ENCODE measurements around the gene DDX25.
A peak's percentile ranks its signal among the peaks of the same experiment; 100 is the strongest.
"Not testable (repeated sequence)": the region's sequence is repeated elsewhere in the genome, so short reads cannot be mapped to it uniquely, and the experiment has no call there.

DDX25 gene

GRCh38 chr11:125910226-125910849, 6.0 kb downstream of the DDX25 start:
- TF ChIP-seq CTCF (conservative IDR thresholded peaks at IDR 0.05; ENCODE audit: low read length), result no peak
- no peak overlapping the region for H3K4me3 ChIP-seq (ENCODE audit: low read length)
- no peak for DNase-seq (ENCODE audit: low read depth)

- H3K4me3 ChIP-seq (ENCODE audit: low read length); DNase-seq (ENCODE audit: low read depth): not testable (repeated sequence)
These were observed 10.3 kb downstream of the DDX25 start for GRCh38 chr11:125914601-125915000.

- no peak for DNase-seq (ENCODE audit: low read depth)
- H3K4me3 ChIP-seq (ENCODE audit: low read length), result no peak overlapping the region
- TF ChIP-seq CTCF (conservative IDR thresholded peaks at IDR 0.05; ENCODE audit: low read length), result no peak
These were observed 12.5 kb downstream of the DDX25 start for GRCh38 chr11:125916683-125917347.

GRCh38 chr11:125918140-125918840, 14.0 kb downstream of the DDX25 start:
- TF ChIP-seq CTCF (conservative IDR thresholded peaks at IDR 0.05; ENCODE audit: low read length), result 0 out of 2 replicates have a peak, but pooled peaks have one; percentile 13
- H3K4me3 ChIP-seq (ENCODE audit: low read length), result no peak overlapping the region
- DNase-seq (ENCODE audit: low read depth), result peak; percentile 37

GRCh38 chr11:125921042-125921441, 16.7 kb downstream of the DDX25 start:
- H3K4me3 ChIP-seq (ENCODE audit: low read length), result no peak overlapping the region
- DNase-seq (ENCODE audit: low read depth), result no peak
- TF ChIP-seq CTCF (conservative IDR thresholded peaks at IDR 0.05; ENCODE audit: low read length), result no peak

GRCh38 chr11:125922156-125922555, 17.8 kb downstream of the DDX25 start:
- no peak overlapping the region for H3K4me3 ChIP-seq (ENCODE audit: low read length)
- DNase-seq (ENCODE audit: low read depth), result no peak
- TF ChIP-seq CTCF (conservative IDR thresholded peaks at IDR 0.05; ENCODE audit: low read length), result no peak

GRCh38 chr11:125923012-125923579, 18.8 kb downstream of the DDX25 start:
- peak; percentile 98 for TF ChIP-seq CTCF (conservative IDR thresholded peaks at IDR 0.05; ENCODE audit: low read length)
- H3K4me3 ChIP-seq (ENCODE audit: low read length), result no peak overlapping the region
- peak; percentile 66 for DNase-seq (ENCODE audit: low read depth)
